GM20000 (cell line): ENCODE results near the gene CACNB2.

Experiments
- DNase-seq: peaks from one replicate; pipeline ENCODE4 v3.0.0; 2012; ENCODE audit warnings: low spot score
- TF ChIP-seq, protein P1 (sequence below): IDR thresholded peaks from 2 replicates; pipeline ENCODE4 v1.5.1; 2012; ENCODE audit warnings: mild to moderate bottlenecking, control low read depth; ENCODE audit errors: extremely low read depth, missing control alignments

CACNB2 gene

DNA sequence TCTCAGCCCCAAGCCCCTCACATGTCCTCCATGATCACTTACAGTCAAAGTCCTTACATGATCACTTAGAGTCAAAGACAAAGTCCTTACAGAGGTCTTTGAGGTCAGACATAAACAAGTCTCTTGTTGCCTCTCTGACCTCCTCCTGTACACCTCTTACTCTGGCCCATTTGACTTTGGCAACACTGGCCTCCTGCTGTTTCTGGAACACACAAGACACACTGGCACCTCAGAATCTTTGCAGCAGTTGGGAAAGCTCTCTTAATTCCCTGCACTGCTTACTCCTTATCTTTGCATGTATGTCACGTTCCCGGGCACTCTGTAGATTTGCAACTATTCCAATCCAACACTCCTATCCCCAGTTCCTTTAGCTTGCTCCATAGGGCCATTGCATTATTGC is 408.9 kb downstream of the CACNB2 start:
- TF ChIP-seq, protein P1, sequence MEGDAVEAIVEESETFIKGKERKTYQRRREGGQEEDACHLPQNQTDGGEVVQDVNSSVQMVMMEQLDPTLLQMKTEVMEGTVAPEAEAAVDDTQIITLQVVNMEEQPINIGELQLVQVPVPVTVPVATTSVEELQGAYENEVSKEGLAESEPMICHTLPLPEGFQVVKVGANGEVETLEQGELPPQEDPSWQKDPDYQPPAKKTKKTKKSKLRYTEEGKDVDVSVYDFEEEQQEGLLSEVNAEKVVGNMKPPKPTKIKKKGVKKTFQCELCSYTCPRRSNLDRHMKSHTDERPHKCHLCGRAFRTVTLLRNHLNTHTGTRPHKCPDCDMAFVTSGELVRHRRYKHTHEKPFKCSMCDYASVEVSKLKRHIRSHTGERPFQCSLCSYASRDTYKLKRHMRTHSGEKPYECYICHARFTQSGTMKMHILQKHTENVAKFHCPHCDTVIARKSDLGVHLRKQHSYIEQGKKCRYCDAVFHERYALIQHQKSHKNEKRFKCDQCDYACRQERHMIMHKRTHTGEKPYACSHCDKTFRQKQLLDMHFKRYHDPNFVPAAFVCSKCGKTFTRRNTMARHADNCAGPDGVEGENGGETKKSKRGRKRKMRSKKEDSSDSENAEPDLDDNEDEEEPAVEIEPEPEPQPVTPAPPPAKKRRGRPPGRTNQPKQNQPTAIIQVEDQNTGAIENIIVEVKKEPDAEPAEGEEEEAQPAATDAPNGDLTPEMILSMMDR: no peak
- no peak for DNase-seq

GRCh38 chr10:18551473-18551872 is 411.2 kb downstream of the CACNB2 start:
- DNase-seq: no peak
- TF ChIP-seq, protein P1: no peak

- DNase-seq: no peak
- TF ChIP-seq, protein P1: no peak
Observed at GRCh38 chr10:18554479-18554878, 414.3 kb downstream of the CACNB2 start.

DNA sequence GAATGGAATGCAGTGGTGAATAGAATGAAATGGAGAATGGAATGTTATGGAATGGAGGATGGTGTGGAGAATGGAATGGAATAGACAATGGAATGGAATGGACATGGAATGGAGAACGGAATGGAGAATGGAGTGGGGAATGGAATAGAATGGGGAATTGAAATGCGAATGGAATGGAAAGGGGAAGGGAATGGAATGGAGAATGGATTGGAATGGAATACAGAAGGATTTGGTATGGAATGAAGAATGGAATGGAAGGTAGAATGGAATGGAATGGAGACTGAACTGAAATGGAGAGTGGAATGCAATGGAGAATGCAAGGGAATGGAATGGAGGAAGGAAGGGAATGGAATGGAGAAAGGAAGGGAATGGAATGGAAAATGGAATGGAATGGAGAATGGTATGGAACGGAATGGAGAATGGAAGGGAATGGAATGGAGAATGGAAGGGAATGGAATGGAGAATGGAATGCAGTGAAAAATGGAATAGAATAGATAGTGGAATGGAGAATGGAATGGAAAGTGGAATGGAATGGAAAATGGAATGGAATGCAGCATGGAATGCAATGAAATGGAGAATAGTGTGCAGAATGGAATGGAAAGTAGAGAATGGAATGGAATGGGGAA is 416.4 kb downstream of the CACNB2 start:
- TF ChIP-seq, protein P1: no peak
- DNase-seq: no peak

DNA sequence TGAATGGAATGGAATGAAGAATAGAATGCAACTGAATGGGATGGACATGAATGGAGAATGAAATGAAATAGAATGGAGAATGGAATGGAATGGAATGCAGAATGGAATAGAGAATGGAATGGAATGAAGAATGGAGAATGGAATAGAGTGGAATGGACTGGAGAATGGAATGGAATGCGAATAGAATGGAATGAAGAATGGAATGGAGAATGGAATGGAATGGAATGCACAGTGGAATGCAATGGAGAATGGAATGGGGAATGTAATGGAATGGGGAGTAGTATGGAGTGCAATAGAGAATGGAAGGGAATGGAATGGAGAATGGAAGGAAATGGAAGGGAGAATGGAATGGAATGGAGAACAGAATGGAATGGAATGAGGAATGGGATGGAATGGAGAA is 417.7 kb downstream of the CACNB2 start:
- TF ChIP-seq, protein P1: no peak
- no peak for DNase-seq

DNA sequence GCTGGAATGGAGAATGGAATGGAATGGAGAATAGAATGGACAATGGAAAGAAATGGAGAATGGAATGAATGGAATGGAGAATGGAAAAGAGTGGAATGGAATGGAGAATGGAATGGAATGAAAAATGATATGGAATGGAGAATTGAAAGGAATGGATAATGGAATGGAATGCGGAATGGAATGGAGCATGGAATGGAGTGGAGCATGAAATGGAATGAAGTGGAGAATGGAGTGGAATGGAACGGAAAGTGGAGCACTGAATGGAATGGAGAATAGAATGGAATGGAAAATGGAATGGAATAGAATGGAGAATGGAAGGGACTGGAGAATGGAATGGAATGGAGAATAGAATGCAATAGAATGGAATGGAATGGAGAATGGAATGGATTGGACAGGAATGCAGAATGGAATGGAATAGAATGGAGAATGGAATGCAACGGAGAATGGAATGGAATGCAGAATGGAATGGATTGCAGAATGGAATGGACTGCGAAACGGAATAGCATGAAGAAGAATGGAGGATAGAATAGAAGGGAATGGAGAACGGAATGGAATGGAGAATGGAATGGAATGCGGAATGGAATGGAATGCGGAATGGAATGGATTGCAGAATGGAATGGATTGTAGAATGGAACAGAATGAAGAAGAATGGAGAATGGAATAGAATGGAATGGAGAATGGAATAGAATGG is 421.8 kb downstream of the CACNB2 start:
- TF ChIP-seq, protein P1: no peak
- no peak for DNase-seq

DNA sequence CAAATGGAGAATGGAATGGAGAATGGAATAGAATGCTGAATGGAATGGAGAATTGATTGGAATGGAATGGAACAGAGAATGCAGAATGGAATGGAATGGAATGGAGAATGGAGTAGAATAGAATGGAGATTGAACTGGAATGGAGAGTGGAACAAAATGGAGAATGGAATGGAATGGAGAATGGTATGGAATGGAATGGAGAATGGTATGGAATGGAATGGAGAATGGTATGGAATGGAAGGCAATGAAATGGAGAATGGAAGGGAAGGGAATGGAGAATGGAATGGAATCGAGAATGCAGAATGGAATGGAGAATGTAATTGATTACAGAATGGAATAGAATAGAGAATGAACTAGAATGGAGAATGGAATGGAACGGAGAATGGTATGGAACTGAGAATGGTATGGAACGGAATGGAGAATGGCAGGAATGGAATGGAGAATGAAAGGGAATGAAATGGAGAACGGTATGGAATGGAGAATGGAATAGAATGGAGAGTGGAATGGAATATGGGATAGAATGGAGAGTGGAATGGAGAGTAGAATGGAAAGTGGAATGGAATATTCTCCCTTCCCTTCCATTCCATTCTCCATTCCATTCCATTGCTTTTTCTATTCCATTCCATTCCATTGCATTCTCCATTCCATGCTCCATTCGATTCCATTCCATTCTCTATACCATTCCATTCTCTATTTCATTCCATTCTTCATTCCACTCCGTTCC is 422.9 kb downstream of the CACNB2 start:
- DNase-seq: no peak
- TF ChIP-seq, protein P1: no peak
